Activated CD8-positive, alpha-beta T cell treated with anti-CD3 and anti-CD28 coated beads for 36 hours (primary cell): ENCODE results near the gene VDR. TPM values are rescaled to one million over a fixed set of nuclear protein-coding genes. Genes with fewer than 3 reads are reported as not detected.

Experiments
- ATAC-seq: fragments of 200-7000 bp; cut with Tn5 transposase; one replicate; pipeline ENCODE4 v1.10.0; 2021; ENCODE audit warnings: mild to moderate bottlenecking, moderate library complexity
- CTCF ChIA-PET: fragments of 350-600 bp; sonication (Branson Sonifier 250); formaldehyde crosslinking; loops from one replicate; lab custom pipeline; 2021; ENCODE audit warnings: antibody characterized with exemption; lab: Charles Lee
- POLR2A ChIA-PET: fragments of 350-600 bp; sonication (Branson Sonifier 250); formaldehyde crosslinking; loops from one replicate; lab custom pipeline; 2021; ENCODE audit warnings: antibody characterized with exemption; lab: Charles Lee
- DNase-seq: peaks from one replicate; pipeline ENCODE4 v3.0.0-alpha.2; 2020
- H3K27ac Mint-ChIP-seq: one replicate; pipeline ENCODE4 v1.8.0; 2021; ENCODE audit warnings: mild to moderate bottlenecking, mixed read lengths
- H3K27me3 Mint-ChIP-seq: one replicate; pipeline ENCODE4 v1.8.0; 2021; ENCODE audit warnings: mixed read lengths
- H3K36me3 Mint-ChIP-seq: one replicate; pipeline ENCODE4 v1.8.0; 2021; ENCODE audit warnings: low read depth, mixed read lengths
- H3K4me1 Mint-ChIP-seq: one replicate; pipeline ENCODE4 v1.8.0; 2021; ENCODE audit warnings: low read depth, mixed read lengths
- H3K4me3 Mint-ChIP-seq: one replicate; pipeline ENCODE4 v1.8.0; 2021; ENCODE audit warnings: mild to moderate bottlenecking, moderate library complexity, mixed read lengths
- H3K9me3 Mint-ChIP-seq: one replicate; pipeline ENCODE4 v1.8.0; 2021; ENCODE audit warnings: mixed read lengths
- intact Hi-C: fragments of 100-400 bp; cut with micrococcal nuclease; formaldehyde crosslinking; loops from one replicate; pipeline ENCODE4 v1.10.0; 2022
- total RNA-seq, 2 experiments: library from RNA; stranded (reverse); gene quantifications; one replicate each; pipeline ENCODE4 v1.2.3, GENCODE V29; 2021
- TF ChIP-seq, protein P1 (sequence below): fragments of 200-600 bp; IDR thresholded peaks from one replicate; pipeline ENCODE4 v1.8.0; 2022; ENCODE audit warnings: antibody characterized with exemption, mild to moderate bottlenecking

VDR gene
- total RNA-seq, 2 experiments from 2014 or later: 84.6 to 86.4 TPM

- H3K27me3 Mint-ChIP-seq: no peaks in the 10 kb centered on the region
- peaks cover 48% of the 10 kb centered on the region for H3K4me1 Mint-ChIP-seq
- ATAC-seq (no peak), DNase-seq (no peak)
- ChIA-PET POLR2A (interaction anchor here (0.6 to 4.6 kb wide), 5 partner anchors 9 to 25 kb away, joined by 3 to 26 read pairs (median 4); no protein-coding TSS in a partner anchor), CTCF (interaction anchor here (0.7 to 3.6 kb wide), 9 partner anchors 9 to 319 kb away, joined by 3 to 27 read pairs (median 6); partner anchors contain the start of gene VDR)
- no peaks in the 10 kb centered on the region for H3K9me3 Mint-ChIP-seq
- peaks cover 79% of the 10 kb centered on the region for H3K36me3 Mint-ChIP-seq
- H3K4me3 Mint-ChIP-seq: no peak overlapping the region
- TF ChIP-seq, protein P1, sequence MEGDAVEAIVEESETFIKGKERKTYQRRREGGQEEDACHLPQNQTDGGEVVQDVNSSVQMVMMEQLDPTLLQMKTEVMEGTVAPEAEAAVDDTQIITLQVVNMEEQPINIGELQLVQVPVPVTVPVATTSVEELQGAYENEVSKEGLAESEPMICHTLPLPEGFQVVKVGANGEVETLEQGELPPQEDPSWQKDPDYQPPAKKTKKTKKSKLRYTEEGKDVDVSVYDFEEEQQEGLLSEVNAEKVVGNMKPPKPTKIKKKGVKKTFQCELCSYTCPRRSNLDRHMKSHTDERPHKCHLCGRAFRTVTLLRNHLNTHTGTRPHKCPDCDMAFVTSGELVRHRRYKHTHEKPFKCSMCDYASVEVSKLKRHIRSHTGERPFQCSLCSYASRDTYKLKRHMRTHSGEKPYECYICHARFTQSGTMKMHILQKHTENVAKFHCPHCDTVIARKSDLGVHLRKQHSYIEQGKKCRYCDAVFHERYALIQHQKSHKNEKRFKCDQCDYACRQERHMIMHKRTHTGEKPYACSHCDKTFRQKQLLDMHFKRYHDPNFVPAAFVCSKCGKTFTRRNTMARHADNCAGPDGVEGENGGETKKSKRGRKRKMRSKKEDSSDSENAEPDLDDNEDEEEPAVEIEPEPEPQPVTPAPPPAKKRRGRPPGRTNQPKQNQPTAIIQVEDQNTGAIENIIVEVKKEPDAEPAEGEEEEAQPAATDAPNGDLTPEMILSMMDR: peak; percentile 49
- intact Hi-C loops: no loop called here
- peak overlapping the region; percentile 59 for H3K27ac Mint-ChIP-seq
These were observed 34.5 kb downstream of the VDR start for GRCh38 chr12:47870175-47870781.

- DNase-seq (no peak), ATAC-seq (no peak)
- TF ChIP-seq, protein P1: no peak
- Mint-ChIP-seq H3K9me3 (no peaks in the 10 kb centered on the region), H3K27ac (peak overlapping the region; percentile 90), H3K36me3 (peaks cover 77% of the 10 kb centered on the region), H3K4me3 (no peak overlapping the region), H3K27me3 (no peaks in the 10 kb centered on the region), H3K4me1 (peaks cover 57% of the 10 kb centered on the region)
- intact Hi-C loops: loop anchor here (10.0 kb wide), 1 partner anchor 76 kb away; no protein-coding TSS in a partner anchor
- CTCF ChIA-PET: interaction anchor here (0.9 to 3.6 kb wide), 7 partner anchors 16 to 126 kb away, joined by 3 to 27 read pairs (median 4); partner anchors contain the start of genes TMEM106C and VDR
- POLR2A ChIA-PET: interaction anchor here (1.0 to 4.6 kb wide), 9 partner anchors 11 to 95 kb away, joined by 3 to 26 read pairs (median 4); partner anchors contain the start of genes TMEM106C and VDR
These were observed 36.2 kb downstream of the VDR start for GRCh38 chr12:47868552-47869031.

- H3K9me3 Mint-ChIP-seq: no peaks in the 10 kb centered on the region
These were observed 36.8 kb downstream of the VDR start for GRCh38 chr12:47868041-47868440.

GRCh38 chr12:47867495-47867941, 37.3 kb downstream of the VDR start:
- POLR2A ChIA-PET: interaction anchor here (0.7 to 4.6 kb wide), 5 partner anchors 12 to 66 kb away, joined by 3 to 26 read pairs (median 4); no protein-coding TSS in a partner anchor
- H3K36me3 Mint-ChIP-seq: peaks cover 73% of the 10 kb centered on the region
- intact Hi-C loops: loop anchor here (10.0 kb wide), 1 partner anchor 77 kb away; no protein-coding TSS in a partner anchor
- H3K4me1 Mint-ChIP-seq: peaks cover 67% of the 10 kb centered on the region
- ATAC-seq (peak; percentile 87), DNase-seq (peak; percentile 76)
- H3K4me3 Mint-ChIP-seq: peak overlapping the region; percentile 15
- TF ChIP-seq, protein P1: no peak
- no peaks in the 10 kb centered on the region for H3K9me3 Mint-ChIP-seq
- no peaks in the 10 kb centered on the region for H3K27me3 Mint-ChIP-seq
- H3K27ac Mint-ChIP-seq: peak overlapping the region; percentile 90
- CTCF ChIA-PET: interaction anchor here (0.9 to 3.6 kb wide), 9 partner anchors 12 to 125 kb away, joined by 3 to 27 read pairs (median 5); partner anchors contain the start of genes TMEM106C and VDR

More at GRCh38 chr12:47868041-47868440, 36.8 kb downstream of the VDR start:
- H3K36me3 Mint-ChIP-seq: peaks cover 74% of the 10 kb centered on the region
- DNase-seq (no peak), ATAC-seq (no peak)
- TF ChIP-seq, protein P1: no peak
- peak overlapping the region; percentile 90 for H3K27ac Mint-ChIP-seq
- no peaks in the 10 kb centered on the region for H3K27me3 Mint-ChIP-seq
- ChIA-PET POLR2A (interaction anchor here (0.7 to 4.6 kb wide), 8 partner anchors 11 to 66 kb away, joined by 3 to 26 read pairs (median 4); partner anchors contain the start of gene VDR), CTCF (interaction anchor here (0.9 to 3.6 kb wide), 9 partner anchors 12 to 125 kb away, joined by 3 to 27 read pairs (median 4); partner anchors contain the start of genes TMEM106C and VDR)
- intact Hi-C loops: loop anchor here (10.0 kb wide), 1 partner anchor 77 kb away; no protein-coding TSS in a partner anchor
- peak overlapping the region; percentile 15 for H3K4me3 Mint-ChIP-seq
- peaks cover 62% of the 10 kb centered on the region for H3K4me1 Mint-ChIP-seq
